Smooth muscle cell (in vitro differentiated cells): ENCODE results near the gene DMRT3. TPM values are rescaled to one million over a fixed set of nuclear protein-coding genes. Genes with fewer than 3 reads are reported as not detected.

ENCODE experiments used
- DNase-seq: peaks from one replicate; lab custom pipeline; 2025; ENCODE audit not compliant: unreplicated experiment; lab: John Stamatoyannopoulos, UW
- H2AFZ ChIP-seq: fragments of 200-600 bp; sonication (generic); 2 replicates; pipeline ENCODE4 v1.6.0; 2016; ENCODE audit warnings: antibody characterized with exemption, low read depth, mild to moderate bottlenecking
- H3F3A ChIP-seq: fragments of 200-600 bp; sonication (generic); 2 replicates; pipeline ENCODE4 v1.6.0; 2017; ENCODE audit warnings: antibody characterized with exemption, low read depth
- H3K27ac ChIP-seq: fragments of 200-600 bp; sonication (generic); 2 replicates; pipeline ENCODE4 v1.5.1; 2016; ENCODE audit warnings: low read depth, mild to moderate bottlenecking
- H3K27me3 ChIP-seq: fragments of 200-600 bp; sonication (generic); 2 replicates; pipeline ENCODE4 v1.6.1; 2016; ENCODE audit warnings: low read depth, mild to moderate bottlenecking
- H3K36me3 ChIP-seq: fragments of 200-600 bp; sonication (generic); 2 replicates; pipeline ENCODE4 v1.5.1; 2016; ENCODE audit warnings: low read depth
- H3K4me1 ChIP-seq: fragments of 200-600 bp; sonication (generic); 2 replicates; pipeline ENCODE4 v1.5.1; 2016; ENCODE audit warnings: low read depth
- H3K4me2 ChIP-seq: fragments of 200-600 bp; sonication (generic); 2 replicates; pipeline ENCODE4 v1.6.0; 2016; ENCODE audit warnings: mild to moderate bottlenecking
- H3K4me3 ChIP-seq: fragments of 200-600 bp; sonication (generic); 2 replicates; pipeline ENCODE4 v1.5.1; 2016; ENCODE audit warnings: mild to moderate bottlenecking
- H3K79me2 ChIP-seq: fragments of 200-600 bp; sonication (generic); 2 replicates; pipeline ENCODE4 v1.6.0; 2016; ENCODE audit warnings: low read depth, mild to moderate bottlenecking
- H3K9ac ChIP-seq: fragments of 200-600 bp; sonication (generic); 2 replicates; pipeline ENCODE4 v1.6.0; 2016; ENCODE audit warnings: low read depth
- H3K9me3 ChIP-seq: fragments of 200-600 bp; sonication (generic); replicated peaks from 2 replicates; pipeline ENCODE4 v1.5.1; 2016; ENCODE audit warnings: low read depth
- H4K20me1 ChIP-seq: fragments of 200-600 bp; sonication (generic); 2 replicates; pipeline ENCODE4 v1.6.0; 2016; ENCODE audit warnings: low read depth
- CTCF ChIP-seq: fragments of 200-600 bp; sonication (generic); IDR thresholded peaks from 2 replicates; pipeline ENCODE4 v1.5.1; 2017; ENCODE audit warnings: borderline replicate concordance, mild to moderate bottlenecking, antibody characterized with exemption; ENCODE audit not compliant: insufficient read depth, poor library complexity, severe bottlenecking
- WGBS: methylation state at CpG from one replicate; pipeline ENCODE4 v1.1.7; 2016; ENCODE audit warnings: low lambda C conversion rate; 5-methylcytosine and 5-hydroxymethylcytosine counted together
- polyA plus RNA-seq: library from polyadenylated mRNA; unstranded; fragments of >200 nt; fragmentation: Nextera tagmentation; extraction: Ambion mirVana; gene quantifications from 2 replicates; pipeline ENCODE4 v1.2.1, GENCODE V29; 2016
- small RNA-seq: library from RNA; depleted of rRNA; stranded (forward); fragments of <200 nt; gene quantifications from one replicate; pipeline ENCODE3, GENCODE V24; 2014
- total RNA-seq: library from RNA; depleted of rRNA; stranded (reverse); fragments of >200 nt; gene quantifications from 2 replicates; pipeline ENCODE4 v1.2.3, GENCODE V29; 2014

DMRT3 gene
- total and polyA plus RNA-seq, 2 experiments from 2014 or later: not detected

DNA sequence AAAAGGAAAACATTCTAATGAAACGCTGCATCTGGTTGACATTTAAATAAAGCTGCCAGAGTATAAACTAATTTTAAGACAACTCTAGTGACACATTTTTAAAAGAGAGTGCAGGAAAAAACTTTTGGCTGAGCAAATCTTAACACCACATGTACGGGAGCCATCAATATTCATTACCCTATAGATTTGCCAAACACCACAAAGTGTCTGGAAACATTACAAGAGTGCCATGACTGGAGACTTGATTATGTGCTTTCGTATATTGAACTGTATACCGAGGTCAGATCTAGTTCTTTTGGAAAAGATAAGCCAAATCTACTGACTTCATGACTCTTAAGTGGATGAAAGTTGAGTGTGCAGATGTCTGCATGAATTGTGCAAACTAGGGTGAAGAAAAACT lies 63.1 kb downstream of the DMRT3 start:
- Histone ChIP-seq H3K79me2 (no peaks in the 10 kb centered on the region), H2AFZ (no peak overlapping the region), H4K20me1 (no peaks in the 10 kb centered on the region), H3K9ac (no peak overlapping the region), H3K4me1 (no peaks in the 10 kb centered on the region), H3K4me2 (no peak overlapping the region), H3K36me3 (no peaks in the 10 kb centered on the region), H3K27me3 (no peaks in the 10 kb centered on the region), H3K9me3 (peaks cover 18% of the 10 kb centered on the region), H3K27ac (no peak overlapping the region), H3K4me3 (no peak overlapping the region), H3F3A (no peaks in the 10 kb centered on the region)
- WGBS: 46% methylated on average over 4 of the region's 4 CpGs
- DNase-seq: no peak
- no peak for TF ChIP-seq CTCF

Small RNAs within 50 kb of the gene (small RNA-seq; reads per million reads assigned to genes)
- not detected for gene RNU6-1073P

Other genes starting within 250 kb of the DMRT3 start
- gene DMRT1, start 135.0 kb upstream of the DMRT3 start, total RNA-seq: 0.58 TPM in 1 of 2 replicates, not detected in the other
- gene DMRT1, start 135.0 kb upstream of the DMRT3 start, polyA plus RNA-seq: not detected in 2 replicates
- not detected in 2 replicates for gene DMRT2, start 73.7 kb downstream of the DMRT3 start, total RNA-seq
- not detected in 2 replicates for gene DMRT2, start 73.7 kb downstream of the DMRT3 start, polyA plus RNA-seq